GM18508 (cell line): Measurements from ENCODE around the gene MAT2A.
A peak's percentile ranks its signal among the peaks of the same experiment; 100 is the strongest.
"Not testable (repeated sequence)": the region's sequence is repeated elsewhere in the genome, so short reads cannot be mapped to it uniquely, and the experiment has no call there.

Experiments used
- ATAC-seq: cut with Tn5 transposase; IDR thresholded peaks from one replicate; pipeline ENCODE4 v1.9.1; 2021; ENCODE audit warnings: moderate number of reproducible peaks; ENCODE audit not compliant: insufficient read depth, unreplicated experiment

MAT2A gene

DNA sequence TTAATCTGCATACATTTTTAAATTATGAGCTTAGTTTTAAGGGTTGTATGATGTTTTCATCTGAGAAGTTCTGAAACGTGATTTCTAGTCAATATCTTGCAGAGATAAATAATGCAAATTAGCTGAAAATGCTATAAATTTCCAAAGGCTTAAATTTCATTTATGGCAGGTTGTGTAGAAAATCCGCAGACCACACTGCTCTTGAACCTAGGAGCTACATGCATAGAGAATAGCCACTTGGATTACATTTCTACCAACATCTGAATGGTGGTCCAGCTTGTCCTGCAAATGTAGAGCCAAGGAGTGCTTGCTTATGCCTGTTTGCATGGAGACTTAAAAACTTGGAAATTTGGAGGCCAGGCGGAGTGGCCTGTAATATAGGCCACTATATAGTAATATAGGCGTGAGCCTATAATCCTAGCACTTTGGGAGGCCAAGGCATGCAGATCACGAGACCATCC, 6.8 kb downstream of the MAT2A start:
- ATAC-seq: no peak

- no peak for ATAC-seq
Measured at GRCh38 chr2:85547089-85547858, 8.3 kb downstream of the MAT2A start.

DNA sequence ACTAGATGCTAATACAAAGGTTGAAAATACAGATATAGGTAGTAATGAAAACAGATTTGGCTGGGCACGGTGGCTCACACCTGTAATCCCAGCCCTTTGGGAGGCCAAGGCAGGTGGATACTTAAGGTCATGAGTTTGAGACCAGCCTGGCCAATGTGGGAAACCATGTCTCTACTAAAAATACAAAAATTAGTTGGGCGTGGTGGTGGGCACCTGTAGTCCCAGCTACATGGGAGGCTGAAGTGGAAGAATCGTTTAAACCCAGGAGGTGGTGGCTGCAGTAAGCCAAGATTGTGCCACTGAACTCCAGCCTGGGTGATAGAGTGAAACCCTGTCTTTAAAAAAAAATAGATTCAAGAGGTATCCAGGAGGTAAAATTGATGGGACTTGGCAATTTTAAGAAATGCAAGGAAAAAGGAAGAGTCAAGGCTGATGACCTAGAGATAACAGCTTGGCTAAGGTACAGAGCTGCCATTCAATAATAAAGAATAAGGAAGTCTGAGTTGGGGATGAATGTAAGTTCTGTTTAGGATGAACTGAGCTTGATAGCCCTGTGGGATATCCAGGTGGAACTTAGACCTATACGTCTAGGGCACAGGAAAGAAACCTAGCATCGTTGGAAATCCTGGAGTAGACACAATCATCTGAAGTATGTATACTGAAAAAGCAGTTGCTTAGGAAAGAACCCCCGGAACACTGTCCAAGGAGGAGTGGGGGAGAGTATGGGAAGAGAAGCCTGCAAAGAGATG, 9.1 kb downstream of the MAT2A start:
- ATAC-seq: no peak

DNA sequence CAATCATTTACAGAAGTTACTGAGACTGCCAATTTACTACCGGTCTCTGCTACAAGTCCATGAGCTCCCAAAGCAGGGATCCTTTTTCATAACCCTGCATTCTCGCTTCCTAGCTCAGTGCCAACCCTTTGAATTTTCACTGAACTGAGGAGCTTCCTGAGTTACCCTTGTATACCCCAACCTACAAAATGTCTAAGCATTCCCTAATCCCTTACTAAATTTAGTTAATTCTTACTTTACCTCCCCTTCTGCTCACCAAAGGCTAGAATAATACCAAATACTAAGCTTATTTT, 9.6 kb downstream of the MAT2A start:
- no peak for ATAC-seq

DNA sequence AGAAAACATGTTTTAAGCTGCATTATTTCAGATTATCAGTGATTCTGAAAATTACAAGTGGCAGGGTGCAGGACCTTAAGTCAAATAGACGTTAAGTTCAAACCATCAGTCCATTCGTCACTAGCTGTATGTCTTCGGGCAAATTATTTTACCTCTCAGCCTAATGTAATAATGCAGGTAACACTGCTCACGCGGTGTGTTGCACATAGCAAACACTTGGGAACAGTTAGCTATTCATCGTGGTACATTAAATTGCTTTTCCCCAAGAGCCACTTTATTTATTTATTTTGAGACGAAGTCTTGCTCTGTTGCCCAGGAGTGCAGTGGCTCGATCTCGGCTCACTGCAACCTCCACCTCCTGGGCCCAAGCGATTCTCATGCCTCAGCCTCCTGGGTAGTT, 10.1 kb downstream of the MAT2A start:
- ATAC-seq: no peak

DNA sequence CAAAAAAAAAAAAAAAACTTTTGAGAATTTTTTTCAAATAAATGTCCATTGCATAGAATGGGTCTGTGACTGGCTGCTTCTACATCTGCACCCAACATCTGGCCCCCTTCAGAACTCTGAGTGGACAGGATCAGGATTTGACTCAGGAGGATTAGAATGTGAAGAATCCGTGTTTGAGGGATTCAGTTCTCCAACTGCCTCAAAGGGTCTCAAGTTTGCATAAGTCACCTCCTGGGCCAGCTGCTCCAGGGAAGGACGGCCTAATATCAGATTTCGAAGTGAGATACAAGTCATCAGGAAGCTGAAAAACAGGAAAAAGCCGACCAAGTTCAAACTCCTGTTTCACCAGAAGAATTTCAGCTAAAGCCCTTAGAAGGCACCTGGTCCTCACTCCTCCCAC, 10.9 kb downstream of the MAT2A start:
- no peak for ATAC-seq

GRCh38 chr2:85550486-85550885, 11.5 kb downstream of the MAT2A start:
- ATAC-seq: no peak

GRCh38 chr2:85551698-85552678, 13.0 kb downstream of the MAT2A start:
- no peak for ATAC-seq

GRCh38 chr2:85553184-85553583, 14.2 kb downstream of the MAT2A start:
- no peak for ATAC-seq

GRCh38 chr2:85554980-85555612, 16.1 kb downstream of the MAT2A start:
- ATAC-seq: no peak

- no peak for ATAC-seq
Measured at GRCh38 chr2:85557130-85557529, 18.2 kb downstream of the MAT2A start.

DNA sequence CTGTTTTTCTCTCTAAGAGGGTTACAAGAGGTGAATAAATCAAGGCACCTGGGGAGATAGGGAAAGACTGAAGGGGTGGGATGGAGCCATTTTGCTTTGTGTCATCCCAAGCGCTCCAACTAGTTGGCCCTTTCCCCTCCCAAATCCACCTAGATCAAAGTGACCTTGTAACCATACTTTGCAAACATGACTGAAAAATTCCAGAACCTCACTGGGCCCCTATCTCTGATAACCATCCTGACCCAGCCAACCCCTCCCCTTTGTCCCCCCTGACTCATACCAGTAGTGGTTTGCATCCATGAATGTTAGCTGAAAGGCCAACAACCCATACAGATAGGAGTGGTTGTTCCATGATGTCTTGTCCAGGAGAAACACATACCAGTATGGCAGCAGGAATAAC, 19.2 kb downstream of the MAT2A start:
- no peak for ATAC-seq

DNA sequence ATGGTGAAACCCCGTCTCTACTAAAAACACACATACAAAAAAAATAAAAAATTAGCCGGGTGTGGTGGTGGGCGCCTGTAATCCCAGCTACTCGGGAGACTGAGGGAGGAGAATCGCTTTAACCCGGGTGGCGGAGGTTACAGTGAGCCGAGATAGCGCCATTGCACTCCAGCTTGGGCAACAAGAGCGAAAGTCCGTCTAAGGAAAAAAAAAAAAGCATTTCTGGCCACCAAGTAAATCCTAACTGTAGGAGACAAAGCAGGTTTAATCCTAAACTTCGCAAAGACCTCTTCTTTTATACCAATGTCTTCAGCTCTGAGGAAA, 21.4 kb downstream of the MAT2A start:
- ATAC-seq: not testable (repeated sequence)

DNA sequence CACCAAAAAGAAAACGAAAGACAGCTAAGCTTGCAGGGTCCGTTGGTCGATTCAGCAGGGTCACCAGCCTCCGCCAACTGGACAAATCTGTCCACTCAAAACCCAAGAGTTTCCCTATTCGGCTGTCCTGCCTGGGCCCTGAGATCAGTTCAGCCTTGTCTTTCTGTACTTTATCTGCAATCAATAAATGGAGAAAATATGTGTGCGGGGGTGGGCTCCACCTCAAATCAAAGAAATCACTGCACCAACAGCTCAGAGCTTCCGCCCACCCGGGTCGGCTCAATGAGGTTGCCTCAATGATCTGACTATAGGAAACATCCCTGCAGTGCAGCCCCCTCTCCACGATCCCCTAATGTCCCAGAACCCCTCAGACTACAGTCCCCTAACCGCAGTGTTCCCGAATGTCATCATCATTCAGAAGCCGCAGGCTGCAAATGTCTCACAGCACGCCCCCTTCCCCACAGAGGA, 21.9 kb downstream of the MAT2A start:
- ATAC-seq: no peak

- peak; percentile 50 for ATAC-seq
Measured at GRCh38 chr2:85561280-85562212, 22.6 kb downstream of the MAT2A start, which contains the start of gene GGCX. Gene GGCX, minus strand, starts transcription at chr2:85561493. Its CDS starts 65 bp downstream, at chr2:85561428.

DNA sequence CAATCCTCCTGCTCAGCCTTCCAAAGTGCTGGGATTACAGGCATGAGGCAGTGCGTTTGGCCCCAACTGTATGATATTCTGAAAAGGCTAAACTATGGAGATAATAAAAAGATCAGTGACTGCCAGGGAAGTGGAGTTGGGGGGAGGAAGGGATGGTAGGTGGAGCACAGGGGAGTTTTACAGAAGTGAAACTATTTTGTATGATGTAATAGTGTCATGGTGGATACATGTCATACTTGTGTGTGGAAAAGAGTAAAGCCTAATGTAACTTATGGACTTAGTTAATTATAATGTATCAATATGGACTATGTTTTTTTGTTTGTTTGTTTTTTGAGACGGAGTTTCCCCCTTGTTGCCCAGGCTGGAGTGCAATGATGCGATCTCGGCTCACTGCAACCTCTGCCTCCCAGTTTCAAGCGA, 25.2 kb downstream of the MAT2A start:
- no peak for ATAC-seq

- no peak for ATAC-seq
Measured at GRCh38 chr2:85566265-85566664, 27.3 kb downstream of the MAT2A start.

DNA sequence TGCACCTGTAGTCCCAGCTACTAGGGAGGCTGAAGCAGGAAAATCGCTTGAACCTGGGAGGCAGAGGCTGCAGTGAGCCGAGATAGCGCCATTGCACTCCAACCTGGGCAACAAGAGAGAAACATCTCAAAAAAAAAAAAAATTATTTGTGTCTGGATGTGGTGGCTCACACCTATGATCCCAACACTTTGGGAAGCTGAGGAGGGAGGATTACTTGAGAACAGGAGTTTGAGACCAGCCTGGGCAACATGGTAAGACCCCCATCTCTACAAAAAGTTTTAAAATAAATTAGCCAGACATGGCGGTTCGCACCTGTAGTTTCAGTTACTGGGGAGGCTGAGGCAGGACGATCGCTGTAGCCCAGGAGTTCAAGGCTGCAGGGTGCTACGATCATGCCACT, 36.8 kb downstream of the MAT2A start:
- ATAC-seq: no peak

GRCh38 chr2:85577063-85577385, 38.1 kb downstream of the MAT2A start:
- no peak for ATAC-seq
